Measurements from ENCODE around the gene ADNP. TPM values are rescaled to one million over a fixed set of nuclear protein-coding genes. Genes with fewer than 3 reads are reported as not detected.

The ADNP gene
- total and polyA plus RNA-seq, 10 of the 15 experiments (the other 5 are each of a cell fraction or from before 2014, with no cell fraction given) = 23.0 to 74.4 (median 34.9) TPM

GRCh38 chr20:50930139-50930975 lies 880 bp downstream of the ADNP start:
- Histone ChIP-seq H3K4me1 (ENCODE audit: control insufficient read depth, insufficient read depth, low read length) (peaks cover 5% of the 10 kb centered on the region; the same call in 1 of the 2 replicates), H4K20me1 (ENCODE audit: control insufficient read depth, insufficient read depth) (no peaks in the 10 kb centered on the region), H2AFZ (ENCODE audit: control insufficient read depth, low read depth, low read length) (no peak overlapping the region), H3K4me2 (ENCODE audit: control insufficient read depth, insufficient read depth) (0 out of 2 replicates have a peak overlapping the region, but pooled peaks have one; percentile 62), H3K9ac (ENCODE audit: control insufficient read depth, insufficient read depth, low read length) (peak overlapping the region; percentile 91), H3K36me3 (ENCODE audit: control insufficient read depth in 2 of 2, insufficient read depth in 2 of 2, low read length in 1 of 2) (peaks cover 0 to 19% of the 10 kb centered on the region in 2 experiments; a peak in 1 of 4 replicates), H3K27ac (ENCODE audit: control insufficient read depth, insufficient read depth) (peak overlapping the region; percentile 79), H3K27me3 (replicated peaks in 1 of 2; ENCODE audit: control insufficient read depth in 2 of 2, insufficient read depth in 2 of 2, low read length in 1 of 2) (no peaks in the 10 kb centered on the region), H3K4me3 (peak overlapping the region; percentile 94), H3K9me3 (replicated peaks; ENCODE audit: control insufficient read depth, insufficient read depth, low read length) (no peaks in the 10 kb centered on the region), H3K79me2 (ENCODE audit: control insufficient read depth, insufficient read depth, low read length) (peaks cover 52% of the 10 kb centered on the region)
- CTCF ChIA-PET = interaction anchor here (0.6 to 13.0 kb wide), 26 partner anchors 11 to 447 kb away, joined by 3 to 336 read pairs (median 7); partner anchors contain the start of genes BCAS4, DPM1 and MOCS3
- no TSS peak for BruUV-seq (replicated peaks)
- in situ Hi-C loops (cut with MboI) (no loop called here), intact Hi-C loops (cut with micrococcal nuclease; ENCODE audit: unreplicated experiment) (no loop called here)
- DNase-seq (ENCODE audit: low read depth, low spot score) = no peak
- no peak for FAIRE-seq
- peak; percentile 4; the same call in 1 of the 3 replicates for ATAC-seq
- SMC1A ChIA-PET (ENCODE audit: uncharacterized antibody, unreplicated experiment) = interaction anchor here (1.2 to 8.2 kb wide), 17 partner anchors 10 to 137 kb away, joined by 4 to 90 read pairs (median 7); partner anchors contain the start of genes BCAS4, DPM1 and MOCS3
- POLR2A ChIA-PET = interaction anchor here (0.9 to 6.0 kb wide), 12 partner anchors 13 to 140 kb away, joined by 3 to 67 read pairs (median 8); partner anchors contain the start of genes BCAS4, DPM1 and MOCS3
- RAD21 ChIA-PET (ENCODE audit: unreplicated experiment) = interaction anchor here (0.6 to 7.6 kb wide), 18 partner anchors 10 to 781 kb away, joined by 3 to 125 read pairs (median 8); partner anchors contain the start of genes BCAS4, DPM1 and MOCS3
- TF ChIP-seq SMARCA5 (IDR thresholded peaks at IDR 0.05) (0 out of 2 replicates have a peak, but pooled peaks have one; percentile 29), SMAD5 (IDR thresholded peaks at IDR 0.05; ENCODE audit: low read depth) (no peak), POLR2A (IDR thresholded peaks at IDR 0.05; ENCODE audit: low read depth, low read length) (peak; percentile 48; the same call in 1 of the 2 replicates)
- WGBS (ENCODE audit: insufficient coverage, insufficient replicate concordance, low lambda C conversion rate, missing lambda C conversion rate) = under 1% methylated on average over 17 of the region's 79 CpGs

Data from GM12878 (cell line).